IMR-90 (cell line): Measurements from ENCODE around the gene PCIF1. TPM values are rescaled to one million over a fixed set of nuclear protein-coding genes. Genes with fewer than 3 reads are reported as not detected.

Experiments
- ATAC-seq: fragments of 200-7000 bp; cut with Tn5 transposase; 2 replicates; pipeline ENCODE4 v1.9.1; 2020; ENCODE audit warnings: low read depth, mild to moderate bottlenecking, moderate library complexity
- BruUV-seq: library from RNA; stranded (reverse); fragments of 400-500 nt; replicated peaks from 2 replicates; lab custom pipeline; 2021; lab: Mats Ljungman, UMichigan
- CTCF ChIA-PET: fragments of 300-600 bp; formaldehyde crosslinking; extraction: SDS; loops from one replicate; lab custom pipeline; 2021; ENCODE audit warnings: antibody characterized with exemption; lab: Yijun Ruan, JAX
- POLR2A ChIA-PET: fragments of 300-600 bp; sonication (Branson Sonifier 250); formaldehyde crosslinking; loops from one replicate; lab custom pipeline; 2022; ENCODE audit warnings: antibody characterized with exemption; ENCODE audit not compliant: unreplicated experiment; lab: Charles Lee
- DNase-seq: peaks from one replicate; pipeline ENCODE4 v3.0.0; 2013
- H2AFZ ChIP-seq: replicated peaks from 2 replicates; pipeline ENCODE3; 2013; ENCODE audit warnings: low read length, mild to moderate bottlenecking; ENCODE audit not compliant: poor library complexity
- H2AK5ac ChIP-seq: 2 replicates; pipeline ENCODE4 v1.6.1; 2013; ENCODE audit warnings: low read depth, low read length, inconsistent platforms
- H2AK9ac ChIP-seq: replicated peaks from 2 replicates; pipeline ENCODE3; 2013; ENCODE audit warnings: mild to moderate bottlenecking, low read depth, low read length, moderate library complexity; ENCODE audit not compliant: poor library complexity
- H2BK120ac ChIP-seq: 2 replicates; pipeline ENCODE4 v1.6.1; 2013; ENCODE audit warnings: low read depth, low read length, inconsistent platforms
- H2BK15ac ChIP-seq: 3 replicates; pipeline ENCODE4 v1.6.1; 2013; ENCODE audit warnings: low read depth, low read length, inconsistent platforms
- H2BK20ac ChIP-seq: 2 replicates; pipeline ENCODE4 v1.6.1; 2013; ENCODE audit warnings: low read depth, mild to moderate bottlenecking, inconsistent platforms, low read length, moderate library complexity
- H2BK5ac ChIP-seq: 2 replicates; pipeline ENCODE4 v1.6.1; 2013; ENCODE audit warnings: mild to moderate bottlenecking, low read depth, low read length, inconsistent platforms; ENCODE audit not compliant: poor library complexity, severe bottlenecking
- H3K14ac ChIP-seq: replicated peaks from 2 replicates; pipeline ENCODE4 v1.6.1; 2013; ENCODE audit warnings: low read depth, low read length, inconsistent platforms
- H3K18ac ChIP-seq: 2 replicates; pipeline ENCODE4 v1.6.1; 2013; ENCODE audit warnings: low read depth, low read length, control low read depth
- H3K23ac ChIP-seq: 2 replicates; pipeline ENCODE4 v1.6.1; 2013; ENCODE audit warnings: low read depth, low read length, inconsistent platforms
- H3K27ac ChIP-seq: 2 replicates; pipeline ENCODE4 v1.5.1; 2013; ENCODE audit warnings: mild to moderate bottlenecking, control low read depth, low read length; ENCODE audit not compliant: insufficient read depth
- H3K27me3 ChIP-seq: 2 replicates; pipeline ENCODE4 v1.6.1; 2013; ENCODE audit warnings: low read length; ENCODE audit not compliant: control insufficient read depth, insufficient read depth
- H3K36me3 ChIP-seq: 2 replicates; pipeline ENCODE4 v1.6.1; 2013; ENCODE audit warnings: low read length, mixed read lengths; ENCODE audit not compliant: control insufficient read depth, insufficient read depth
- H3K4ac ChIP-seq: 2 replicates; pipeline ENCODE4 v1.6.1; 2013; ENCODE audit warnings: low read depth, low read length, inconsistent platforms
- H3K4me1 ChIP-seq: 2 replicates; pipeline ENCODE4 v1.6.1; 2013; ENCODE audit warnings: low read length, mixed read lengths; ENCODE audit not compliant: control insufficient read depth, insufficient read depth
- H3K4me2 ChIP-seq: 2 replicates; pipeline ENCODE4 v1.6.1; 2013; ENCODE audit warnings: low read depth, mild to moderate bottlenecking, control low read depth, low read length, moderate library complexity
- H3K4me3 ChIP-seq: 2 replicates; pipeline ENCODE4 v1.5.1; 2013; ENCODE audit warnings: low read depth, mild to moderate bottlenecking, control low read depth, low read length, moderate library complexity; ENCODE audit not compliant: insufficient read depth
- H3K56ac ChIP-seq: 2 replicates; pipeline ENCODE4 v1.6.1; 2013; ENCODE audit warnings: low read length, inconsistent platforms; ENCODE audit not compliant: insufficient read depth; ENCODE audit errors: extremely low read depth
- H3K79me1 ChIP-seq, 2 experiments: 2 replicates each; pipeline ENCODE4 v1.6.1; 2013; ENCODE audit warnings: low read length in 2 of 2, inconsistent platforms in 1 of 2, low read depth in 1 of 2
- H3K9ac ChIP-seq: 2 replicates; pipeline ENCODE4 v1.6.1; 2013; ENCODE audit warnings: low read depth, low read length, control low read depth
- H3K9me1 ChIP-seq: 2 replicates; pipeline ENCODE4 v1.6.1; 2013; ENCODE audit warnings: low read length, inconsistent platforms; ENCODE audit not compliant: insufficient read depth
- H3K9me3 ChIP-seq: 2 replicates; pipeline ENCODE4 v1.6.1; 2013; ENCODE audit warnings: low read length; ENCODE audit not compliant: control insufficient read depth, insufficient read depth
- H4K20me1 ChIP-seq: 2 replicates; pipeline ENCODE4 v1.6.1; 2013; ENCODE audit warnings: low read length, inconsistent platforms; ENCODE audit not compliant: insufficient read depth
- H4K5ac ChIP-seq: 2 replicates; pipeline ENCODE4 v1.6.1; 2013; ENCODE audit warnings: mild to moderate bottlenecking, low read depth, low read length, control low read depth
- H4K8ac ChIP-seq, 2 experiments: 2 replicates each; pipeline ENCODE4 v1.6.1; 2013; ENCODE audit warnings: low read depth in 2 of 2, low read length in 2 of 2, control low read depth in 1 of 2, inconsistent platforms in 1 of 2
- H4K91ac ChIP-seq: 2 replicates; pipeline ENCODE4 v1.6.1; 2013; ENCODE audit warnings: low read depth, low read length, inconsistent platforms; ENCODE audit not compliant: insufficient read depth
- ELK1 ChIP-seq: fragments of 150-350 bp; IDR thresholded peaks from 2 replicates; pipeline ENCODE4 v1.6.1; 2016; ENCODE audit warnings: low read depth, mild to moderate bottlenecking, low read length, moderate library complexity, borderline replicate concordance
- WGBS, 2 experiments: methylation state at CpG; one replicate each; pipeline versions ENCODE4 v1.1.5 to v1.1.7; 2013; ENCODE audit warnings: missing lambda C conversion rate in 2 of 2; ENCODE audit not compliant: insufficient read length in 1 of 2; ENCODE audit errors: extremely low coverage in 2 of 2; 5-methylcytosine and 5-hydroxymethylcytosine counted together
- dilution Hi-C: fragments of 300-500 bp; cut with HindIII; formaldehyde crosslinking; loops from one replicate; pipeline ENCODE4 v1.14.3; 2018; ENCODE audit warnings: low sequenced_read_pairs; ENCODE audit not compliant: unreplicated experiment
- in situ Hi-C: fragments of 300-500 bp; cut with MboI; formaldehyde crosslinking; loops from 3 replicates; pipeline ENCODE4 v1.14.3; 2019; ENCODE audit warnings: low sequenced_read_pairs, inconsistent platforms, mixed read lengths
- intact Hi-C: fragments of 100-400 bp; cut with micrococcal nuclease; formaldehyde crosslinking; loops from 2 replicates; pipeline ENCODE4 v1.10.0; 2022
- polyA plus RNA-seq, 3 experiments: library from polyadenylated mRNA; depleted of rRNA; stranded (reverse); fragments of >200 nt; gene quantifications; 2 replicates each; pipeline ENCODE4 v1.2.3, GENCODE V29; 2012; ENCODE audit warnings: low replicate concordance in 1 of 3
- total RNA-seq: library from RNA; depleted of rRNA; stranded (reverse); fragments of >200 nt; gene quantifications from 2 replicates; pipeline ENCODE4 v1.2.3, GENCODE V29; 2012

The PCIF1 gene
- total and polyA plus RNA-seq, 2 of the 4 experiments (the other 2 are of a cell fraction), result 5.4 to 18.3 TPM

GRCh38 chr20:45912344-45912682, 22.2 kb upstream of the PCIF1 start:
- peak overlapping the region; percentile 14 for H3K18ac ChIP-seq
- H3K9ac ChIP-seq, result peak overlapping the region; percentile 3; the same call in 1 of the 2 replicates
- H2AFZ ChIP-seq, result peak overlapping the region; percentile 87
- POLR2A ChIA-PET, result no interaction called here
- peak overlapping the region; percentile 94; the same call in 1 of the 2 replicates for H3K14ac ChIP-seq
- peak overlapping the region; percentile 28; the same call in 1 of the 2 replicates for H3K56ac ChIP-seq
- no peaks in the 10 kb centered on the region for H3K27me3 ChIP-seq
- intact Hi-C loops (no loop called here), dilution Hi-C loops (no loop called here), in situ Hi-C loops (loop anchor here (25.0 kb wide), 1 partner anchor 575 kb away; the partner anchor contains the start of gene SDC4)
- peaks cover 13% of the 10 kb centered on the region for H3K4me1 ChIP-seq
- H3K4me2 ChIP-seq, result peak overlapping the region; percentile 88; the same call in 1 of the 2 replicates
- peaks cover 17% of the 10 kb centered on the region; the same call in 1 of the 2 replicates for H3K36me3 ChIP-seq
- DNase-seq (no peak), ATAC-seq (no peak)
- peaks cover 13% of the 10 kb centered on the region for H3K9me1 ChIP-seq
- H3K27ac ChIP-seq, result peak overlapping the region; percentile 27
- H4K5ac ChIP-seq, result peak overlapping the region; percentile 35
- peak overlapping the region; percentile 71; the same call in 1 of the 2 replicates for H2AK5ac ChIP-seq
- peak overlapping the region; percentile 49 for H2BK20ac ChIP-seq
- peak overlapping the region; percentile 20; the same call in 2 of the 3 replicates for H2BK15ac ChIP-seq
- CTCF ChIA-PET, result no interaction called here
- peak overlapping the region; percentile 82 for H2AK9ac ChIP-seq
- 12% methylated on average over 3 of the region's 4 CpGs; no CpG with 5 or more reads in 1 of the 2 experiments for WGBS, 2 experiments
- H4K8ac ChIP-seq, result peak overlapping the region; percentile 65 to 94
- H3K9me3 ChIP-seq, result no peaks in the 10 kb centered on the region
- H2BK5ac ChIP-seq, result peak overlapping the region; percentile 27
- H3K79me1 ChIP-seq, result peaks cover 5 to 22% of the 10 kb centered on the region in 2 experiments; a peak in 3 of 4 replicates
- H2BK120ac ChIP-seq, result peak overlapping the region; percentile 65
- H4K20me1 ChIP-seq, result no peaks in the 10 kb centered on the region
- no peak for TF ChIP-seq ELK1
- peak overlapping the region; percentile 13 for H4K91ac ChIP-seq
- H3K23ac ChIP-seq, result peak overlapping the region; percentile 85
- H3K4me3 ChIP-seq, result peak overlapping the region; percentile 43; the same call in 1 of the 2 replicates
- BruUV-seq, result no TSS peak
- peak overlapping the region; percentile 82 for H3K4ac ChIP-seq
